HepG2 (cell line): ENCODE results near the gene NIPAL3. TPM values are rescaled to one million over a fixed set of nuclear protein-coding genes. Genes with fewer than 3 reads are reported as not detected.

Source experiments
- ATAC-seq: fragments of 200-7000 bp; cut with Tn5 transposase; 3 replicates; pipeline ENCODE4 v1.9.1; 2020; ENCODE audit warnings: mild to moderate bottlenecking, moderate library complexity
- BruUV-seq: library from RNA; stranded (reverse); fragments of 400-500 nt; replicated peaks from 2 replicates; lab custom pipeline; 2021; lab: Mats Ljungman, UMichigan
- CTCF ChIA-PET: fragments of 300-600 bp; formaldehyde crosslinking; extraction: SDS; loops from one replicate; lab custom pipeline; 2021; ENCODE audit warnings: low total read pairs, inconsistent platforms, low intra/inter-chr PET ratio; lab: Yijun Ruan, JAX
- POLR2A ChIA-PET: fragments of 350-600 bp; sonication (Branson Sonifier 250); formaldehyde crosslinking; loops from one replicate; lab custom pipeline; 2020; ENCODE audit warnings: antibody characterized with exemption, inconsistent platforms; lab: Yijun Ruan, JAX
- DNase-seq: peaks from one replicate; pipeline ENCODE4 v3.0.0-alpha.2; 2015; ENCODE audit warnings: low spot score
- FAIRE-seq: peaks from 3 replicates; lab custom pipeline; 2011; peaks lifted over from hg19 to GRCh38; lab: Jason Lieb, UNC
- H2AFZ ChIP-seq: one replicate; pipeline ENCODE4 v1.6.1; 2011; ENCODE audit warnings: low read length, inconsistent platforms
- H3K27ac ChIP-seq: fragments of 300-600 bp; 3 replicates; pipeline ENCODE4 v1.8.0; 2011; ENCODE audit warnings: mixed run types, mild to moderate bottlenecking, mixed read lengths, low read length, inconsistent platforms; ENCODE audit not compliant: insufficient read depth; ENCODE audit errors: extremely low read length
- H3K27me3 ChIP-seq, 2 experiments: fragments of 200-600 bp in 1 of 2; 2 replicates in 1 of 2; 3 replicates in 1 of 2; pipeline versions ENCODE4 v1.6.0 to v1.8.0; 2011; ENCODE audit warnings: low read length in 2 of 2, mild to moderate bottlenecking in 2 of 2, moderate library complexity in 2 of 2, inconsistent platforms in 1 of 2; ENCODE audit not compliant: insufficient read depth in 2 of 2, control insufficient read depth in 1 of 2
- H3K36me3 ChIP-seq, 2 experiments: fragments of 200-600 bp in 1 of 2; replicated peaks in 1 of 2; 2 replicates in 1 of 2; 3 replicates in 1 of 2; pipeline versions ENCODE4 v1.5.1 to v1.8.0; 2011; ENCODE audit warnings: low read length in 2 of 2, inconsistent platforms in 1 of 2; ENCODE audit not compliant: insufficient read depth in 2 of 2, control insufficient read depth in 1 of 2
- H3K4me1 ChIP-seq: 2 replicates; pipeline ENCODE4 v1.5.1; 2012; ENCODE audit warnings: low read length, inconsistent platforms; ENCODE audit not compliant: insufficient read depth
- H3K4me2 ChIP-seq: 2 replicates; pipeline ENCODE4 v1.6.0; 2011; ENCODE audit warnings: low read depth, low read length, inconsistent platforms
- H3K4me3 ChIP-seq, 3 experiments: fragments of 200-600 bp in 1 of 3; sonication (generic), shearing (Covaris generic) in 1 of 3; replicated peaks in 1 of 3; 2 replicates each; pipeline ENCODE4 v1.5.1; 2011 to 2016; ENCODE audit warnings: low read length in 3 of 3, inconsistent platforms in 2 of 3, low read depth in 2 of 3, mild to moderate bottlenecking in 2 of 3, control low read depth in 1 of 3, mixed read lengths in 1 of 3; ENCODE audit not compliant: insufficient read depth in 1 of 3
- H3K79me2 ChIP-seq: one replicate; pipeline ENCODE4 v1.6.1; 2011; ENCODE audit warnings: low read length, inconsistent platforms; ENCODE audit not compliant: insufficient read depth
- H3K9ac ChIP-seq: 2 replicates; pipeline ENCODE4 v1.6.0; 2011; ENCODE audit warnings: mild to moderate bottlenecking, low read depth, low read length, inconsistent platforms; ENCODE audit not compliant: insufficient read depth
- H3K9me3 ChIP-seq: 2 replicates; pipeline ENCODE4 v1.5.1; 2012; ENCODE audit warnings: mild to moderate bottlenecking, low read length
- H4K20me1 ChIP-seq: 2 replicates; pipeline ENCODE4 v1.6.0; 2011; ENCODE audit warnings: inconsistent platforms, mild to moderate bottlenecking, low read length, moderate library complexity; ENCODE audit not compliant: insufficient read depth
- ATF3 ChIP-seq: sonication (generic); formaldehyde crosslinking; IDR thresholded peaks from 2 replicates; pipeline ENCODE4 v1.4.0; 2020; ENCODE audit warnings: missing genetic modification reagents
- CCAR2 ChIP-seq: fragments of 200-400 bp; formaldehyde crosslinking; optimal IDR thresholded peaks from 2 replicates; pipeline ENCODE3; 2018; ENCODE audit warnings: low read depth, mild to moderate bottlenecking, low read length, moderate library complexity
- DDIT3 ChIP-seq: sonication (generic); formaldehyde crosslinking; IDR thresholded peaks from 2 replicates; pipeline ENCODE4 v1.4.0; 2020; ENCODE audit warnings: mild to moderate bottlenecking, missing genetic modification reagents
- GATAD1 ChIP-seq: IDR thresholded peaks from 2 replicates; pipeline ENCODE4 v1.6.1; 2016; ENCODE audit warnings: missing genetic modification reagents, missing compliant biosample characterization
- HNRNPH1 ChIP-seq: fragments of 200-400 bp; formaldehyde crosslinking; optimal IDR thresholded peaks from 2 replicates; pipeline ENCODE3; 2017; ENCODE audit warnings: mild to moderate bottlenecking, low read depth, low read length
- HNRNPUL1 ChIP-seq: fragments of 200-400 bp; formaldehyde crosslinking; IDR thresholded peaks from 2 replicates; pipeline ENCODE4 v1.6.1; 2017; ENCODE audit warnings: low read depth, mild to moderate bottlenecking, low read length, moderate library complexity
- MEF2D ChIP-seq: sonication (generic); formaldehyde crosslinking; IDR thresholded peaks from 2 replicates; pipeline ENCODE4 v1.5.1; 2020; ENCODE audit warnings: mild to moderate bottlenecking, missing genetic modification reagents
- NAIF1 ChIP-seq: sonication (generic); formaldehyde crosslinking; IDR thresholded peaks from 2 replicates; pipeline ENCODE4 v1.5.0; 2020; ENCODE audit warnings: mild to moderate bottlenecking, missing genetic modification reagents, borderline replicate concordance
- NCOR1 ChIP-seq: fragments of 200-600 bp; sonication (generic); IDR thresholded peaks from 2 replicates; pipeline ENCODE4 v1.7.0; 2017; ENCODE audit warnings: antibody characterized with exemption, low read length, borderline replicate concordance
- PPARG ChIP-seq: conservative IDR thresholded peaks from 2 replicates; pipeline ENCODE4 v1.6.1; 2016; ENCODE audit warnings: missing biosample characterization, missing genetic modification reagents
- SMC3 ChIP-seq: IDR thresholded peaks from 2 replicates; pipeline ENCODE4 v1.6.1; 2011; ENCODE audit warnings: low read length, improper control_type of control experiment
- SRSF4 ChIP-seq: fragments of 200-400 bp; formaldehyde crosslinking; IDR thresholded peaks from one replicate; pipeline ENCODE4 v1.6.1; 2018; ENCODE audit warnings: mild to moderate bottlenecking, low read depth, low read length, moderate library complexity; ENCODE audit not compliant: poor library complexity, severe bottlenecking
- ZBTB39 ChIP-seq: sonication (generic); formaldehyde crosslinking; IDR thresholded peaks from 2 replicates; pipeline ENCODE4 v1.5.0; 2020; ENCODE audit warnings: missing genetic modification reagents
- ZFP1 ChIP-seq: IDR thresholded peaks from 2 replicates; pipeline ENCODE4 v1.6.1; 2016
- ZNF180 ChIP-seq: sonication (generic); formaldehyde crosslinking; IDR thresholded peaks from 2 replicates; pipeline ENCODE4 v1.4.0; 2020; ENCODE audit warnings: low read depth, missing genetic modification reagents, borderline replicate concordance
- ZNF746 ChIP-seq: sonication (generic); formaldehyde crosslinking; IDR thresholded peaks from 2 replicates; pipeline ENCODE4 v1.8.0; 2022; ENCODE audit warnings: mild to moderate bottlenecking, missing genetic modification reagents
- ZNF784 ChIP-seq: sonication (generic); formaldehyde crosslinking; IDR thresholded peaks from 2 replicates; pipeline ENCODE4 v1.5.1; 2020; ENCODE audit warnings: missing genetic modification reagents, mild to moderate bottlenecking, borderline replicate concordance
- WGBS: methylation state at CpG from one replicate; pipeline ENCODE4 v1.1.6; 2017; ENCODE audit warnings: low lambda C conversion rate; 5-methylcytosine and 5-hydroxymethylcytosine counted together
- in situ Hi-C: cut with HindIII; loops from 2 replicates; pipeline ENCODE4 v1.10.0; 2017; ENCODE audit warnings: low pct_unique_long_range_greater_than_20kb; ENCODE audit not compliant: extremely low pct_ligation_motif_present
- intact Hi-C: fragments of 100-400 bp; cut with micrococcal nuclease; formaldehyde crosslinking; loops from one replicate; pipeline ENCODE4 v1.10.0; 2022; ENCODE audit not compliant: unreplicated experiment
- polyA plus RNA-seq, 8 experiments: library from polyadenylated mRNA; depleted of rRNA in 3 of 8; stranded (reverse) in 7 of 8; unstranded in 1 of 8; fragments of >200 nt; fragmentation: Illumina TruSeq in 4 of 8; extraction: Trizol in 4 of 8; gene quantifications; 2 replicates each; pipeline versions ENCODE4 v1.2.1 to v1.2.3, GENCODE V29; 2011 to 2016; ENCODE audit warnings: low read depth in 4 of 8, missing spikeins in 1 of 8, mixed read lengths in 1 of 8; ENCODE audit not compliant: insufficient read depth in 1 of 8
- total RNA-seq, 5 experiments: library from RNA; depleted of rRNA; stranded (reverse); fragments of >200 nt; fragmentation: Illumina TruSeq; extraction: Trizol; gene quantifications; 2 replicates each; pipeline ENCODE4 v1.2.3, GENCODE V29; 2016; ENCODE audit warnings: low read depth in 1 of 5

NIPAL3 gene
- total and polyA plus RNA-seq, 2 of the 13 experiments (the other 11 are each of a cell fraction or from before 2014, with no cell fraction given), result 5.6 to 8.6 TPM

GRCh38 chr1:24366707-24367106, 48.9 kb upstream of the NIPAL3 start:
- BruUV-seq, result no TSS peak
- H3K36me3 ChIP-seq, result no peaks in the 10 kb centered on the region
- FAIRE-seq (no peak), ATAC-seq (no peak), DNase-seq (no peak)
- ChIA-PET POLR2A (no interaction called here), CTCF (no interaction called here)
- intact Hi-C loops, result no loop called here
- TF ChIP-seq DDIT3 (CRISPR knock-in tag) (no peak), ZNF784 (CRISPR knock-in tag) (no peak), NAIF1 (CRISPR knock-in tag) (no peak), ZFP1 (CRISPR knock-in tag) (no peak), PPARG (CRISPR knock-in tag) (no peak), HNRNPUL1 (no peak), ATF3 (CRISPR knock-in tag) (no peak), ZNF746 (CRISPR knock-in tag) (no peak), MEF2D (CRISPR knock-in tag) (no peak), ZBTB39 (no peak), GATAD1 (CRISPR knock-in tag) (no peak), SMC3 (no peak), HNRNPH1 (no peak), CCAR2 (no peak), ZNF180 (CRISPR knock-in tag) (no peak), NCOR1 (no peak), SRSF4 (no peak)
- in situ Hi-C loops, result no loop called here
- 84% methylated on average over 9 of the region's 9 CpGs for WGBS
- no peaks in the 10 kb centered on the region for H3K27me3 ChIP-seq
- H3K79me2 ChIP-seq, result no peaks in the 10 kb centered on the region
- no peak overlapping the region for H3K4me3 ChIP-seq
- no peaks in the 10 kb centered on the region for H3K4me1 ChIP-seq
- H3K9me3 ChIP-seq, result no peaks in the 10 kb centered on the region
- H4K20me1 ChIP-seq, result no peaks in the 10 kb centered on the region
- H2AFZ ChIP-seq, result no peak overlapping the region
- H3K9ac ChIP-seq, result no peak overlapping the region
- H3K27ac ChIP-seq, result no peak overlapping the region
- H3K4me2 ChIP-seq, result no peak overlapping the region
